Suprapubic skin (tissue), 4 donors: ENCODE measurements around the gene SPAG7.

Experiments
- EP300 ChIP-seq: sonication (generic); formaldehyde crosslinking; IDR thresholded peaks from one replicate; pipeline ENCODE4 v1.6.1; 2017; ENCODE audit warnings: antibody characterized with exemption
- POLR2A ChIP-seq, 2 donors: fragments of 450-650 bp; IDR thresholded peaks; one replicate each; pipeline ENCODE4 v1.6.1; 2017; ENCODE audit warnings: antibody characterized with exemption in 2 of 2, mild to moderate bottlenecking in 2 of 2, moderate library complexity in 2 of 2
- POLR2AphosphoS5 ChIP-seq, 3 donors: sonication (generic); formaldehyde crosslinking; IDR thresholded peaks; one replicate each; pipeline ENCODE4 v1.6.1; 2017; ENCODE audit warnings: antibody characterized with exemption in 3 of 3
- TF ChIP-seq, protein P1 (sequence below), 2 donors: fragments of 200-600 bp in 1 of 2; fragments of 450-650 bp in 1 of 2; sonication (generic) in 1 of 2; IDR thresholded peaks; one replicate each; pipeline ENCODE4 v1.5.1; 2016 to 2019; ENCODE audit warnings: antibody characterized with exemption in 2 of 2, mild to moderate bottlenecking in 1 of 2, moderate library complexity in 1 of 2

DNA sequence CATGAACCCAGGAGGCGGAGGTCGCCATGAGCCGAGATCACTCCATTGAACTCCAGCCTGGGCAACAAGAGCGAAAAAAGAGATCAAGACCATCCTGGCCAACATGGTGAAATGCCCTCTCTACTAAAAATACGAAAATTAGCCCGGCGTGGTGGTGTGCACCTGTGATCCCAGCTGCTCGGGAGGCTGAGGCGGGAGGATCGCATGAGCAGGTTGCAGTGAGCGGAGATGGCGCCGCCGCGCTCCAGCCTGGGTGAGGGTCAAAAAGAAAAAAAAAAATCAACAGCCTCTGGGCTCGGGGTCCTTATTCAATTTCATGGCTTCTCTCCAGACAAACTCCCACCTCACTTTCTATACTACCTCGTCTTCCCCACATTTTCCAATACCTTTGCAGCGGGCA is 38.7 kb downstream of the SPAG7 start:
- TF ChIP-seq, protein P1, sequence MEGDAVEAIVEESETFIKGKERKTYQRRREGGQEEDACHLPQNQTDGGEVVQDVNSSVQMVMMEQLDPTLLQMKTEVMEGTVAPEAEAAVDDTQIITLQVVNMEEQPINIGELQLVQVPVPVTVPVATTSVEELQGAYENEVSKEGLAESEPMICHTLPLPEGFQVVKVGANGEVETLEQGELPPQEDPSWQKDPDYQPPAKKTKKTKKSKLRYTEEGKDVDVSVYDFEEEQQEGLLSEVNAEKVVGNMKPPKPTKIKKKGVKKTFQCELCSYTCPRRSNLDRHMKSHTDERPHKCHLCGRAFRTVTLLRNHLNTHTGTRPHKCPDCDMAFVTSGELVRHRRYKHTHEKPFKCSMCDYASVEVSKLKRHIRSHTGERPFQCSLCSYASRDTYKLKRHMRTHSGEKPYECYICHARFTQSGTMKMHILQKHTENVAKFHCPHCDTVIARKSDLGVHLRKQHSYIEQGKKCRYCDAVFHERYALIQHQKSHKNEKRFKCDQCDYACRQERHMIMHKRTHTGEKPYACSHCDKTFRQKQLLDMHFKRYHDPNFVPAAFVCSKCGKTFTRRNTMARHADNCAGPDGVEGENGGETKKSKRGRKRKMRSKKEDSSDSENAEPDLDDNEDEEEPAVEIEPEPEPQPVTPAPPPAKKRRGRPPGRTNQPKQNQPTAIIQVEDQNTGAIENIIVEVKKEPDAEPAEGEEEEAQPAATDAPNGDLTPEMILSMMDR (IDR thresholded peaks at IDR 0.05) = no peak
- TF ChIP-seq POLR2A (IDR thresholded peaks at IDR 0.05) (no peak), POLR2AphosphoS5 (IDR thresholded peaks at IDR 0.05) (no peak), EP300 (no peak)
